GM19463 (cell line): ENCODE measurements around the gene RPS19BP1.
"Not testable (repeated sequence)": the region's sequence is repeated elsewhere in the genome, so short reads cannot be mapped to it uniquely, and the experiment has no call there.

Experiments used
- ATAC-seq: cut with Tn5 transposase; IDR thresholded peaks from one replicate; pipeline ENCODE4 v1.9.1; 2021; ENCODE audit warnings: mild to moderate bottlenecking, moderate library complexity; ENCODE audit not compliant: unreplicated experiment

The RPS19BP1 gene

GRCh38 chr22:39514373-39514973, 18.1 kb downstream of the RPS19BP1 start:
- no peak for ATAC-seq

DNA sequence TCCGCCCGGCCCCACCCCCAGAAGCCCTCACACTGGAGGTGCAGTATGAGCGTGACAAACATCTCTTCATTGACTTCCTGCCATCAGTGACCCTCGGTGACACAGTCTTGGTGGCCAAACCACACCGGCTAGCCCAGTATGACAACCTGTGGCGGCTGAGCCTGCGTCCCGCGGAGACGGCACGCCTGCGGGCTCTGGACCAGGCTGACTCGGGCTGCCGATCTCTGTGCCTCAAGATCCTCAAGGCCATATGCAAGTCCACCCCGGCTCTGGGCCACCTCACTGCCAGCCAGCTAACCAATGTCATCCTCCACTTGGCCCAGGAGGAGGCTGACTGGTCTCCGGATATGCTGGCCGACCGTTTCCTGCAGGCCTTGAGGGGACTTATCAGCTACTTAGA, 18.8 kb downstream of the RPS19BP1 start:
- ATAC-seq: no peak

DNA sequence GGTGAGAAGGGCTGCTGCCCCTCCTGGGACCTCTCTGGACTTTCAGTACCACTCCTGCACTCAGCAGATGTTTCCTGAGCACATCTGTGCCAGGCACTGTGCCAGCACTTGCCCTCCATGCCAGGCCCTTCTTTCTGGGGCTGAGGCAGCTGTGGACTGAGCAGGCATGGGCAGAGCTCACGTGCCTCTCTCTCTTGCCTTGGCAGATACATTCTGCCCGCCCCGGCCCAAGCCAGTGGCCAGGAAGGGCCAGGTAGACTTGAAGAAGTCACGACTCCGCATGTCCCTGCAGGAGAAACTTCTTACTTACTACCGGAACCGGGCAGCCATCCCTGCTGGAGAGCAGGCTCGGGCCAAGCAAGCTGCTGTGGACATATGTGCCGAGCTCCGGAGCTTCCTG, 20.5 kb downstream of the RPS19BP1 start:
- ATAC-seq: no peak

DNA sequence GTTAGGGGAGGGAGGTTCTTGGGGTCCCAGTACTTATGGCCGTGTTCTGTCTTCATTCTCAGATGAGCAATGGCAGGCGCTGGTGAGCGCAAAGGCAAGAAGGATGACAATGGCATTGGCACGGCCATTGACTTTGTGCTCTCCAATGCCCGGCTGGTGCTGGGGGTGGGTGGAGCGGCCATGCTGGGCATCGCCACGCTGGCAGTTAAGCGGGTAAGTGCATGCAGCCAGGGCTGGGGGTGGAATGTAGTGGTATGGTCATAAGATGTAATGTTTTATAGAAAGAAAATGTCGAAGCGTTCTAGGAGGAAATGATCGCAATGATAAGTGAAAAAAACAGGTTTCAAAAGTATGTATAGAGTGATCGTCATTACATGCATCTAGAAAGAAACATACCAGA, 21.3 kb downstream of the RPS19BP1 start:
- ATAC-seq: no peak

GRCh38 chr22:39510529-39511149, 21.9 kb downstream of the RPS19BP1 start:
- no peak for ATAC-seq

DNA sequence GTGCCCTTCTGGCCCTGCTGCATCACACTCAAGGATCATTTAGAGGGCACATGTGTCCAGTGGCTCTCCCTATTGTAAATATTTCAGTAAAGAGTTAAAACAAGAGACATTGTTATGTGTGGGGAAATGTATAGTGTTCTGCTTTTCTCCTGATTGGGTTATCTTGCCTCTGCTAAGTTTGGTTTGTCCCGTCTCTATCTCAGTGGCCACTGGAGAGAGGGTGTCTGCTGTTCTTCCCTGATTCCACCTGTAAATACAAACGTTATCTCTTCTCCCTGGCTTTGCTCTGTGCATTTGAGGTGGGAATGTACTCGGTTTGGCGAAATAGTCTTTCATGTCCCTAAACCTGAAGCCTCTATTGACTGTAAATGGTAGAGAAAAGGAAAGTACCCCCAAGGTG, 24.2 kb downstream of the RPS19BP1 start:
- no peak for ATAC-seq

DNA sequence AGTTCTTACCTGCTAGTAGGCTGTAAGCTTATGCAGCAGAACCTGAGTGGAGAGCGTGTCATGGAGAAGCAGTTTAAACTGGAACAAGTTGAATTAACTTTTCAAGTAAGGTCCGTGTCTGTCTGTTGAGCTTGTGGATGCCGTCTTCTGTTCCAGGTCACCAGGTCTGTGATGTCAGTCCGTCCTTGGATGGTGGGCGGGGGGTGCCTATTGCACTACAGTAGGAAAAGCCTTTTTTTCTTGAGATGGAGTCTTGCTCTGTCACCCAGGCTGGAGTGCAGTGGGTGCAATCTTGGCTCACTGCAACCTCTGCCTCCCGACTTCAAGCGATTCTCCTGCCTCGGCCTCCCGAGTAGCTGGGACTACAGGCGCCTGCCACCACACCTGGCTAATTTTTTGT, 25.5 kb downstream of the RPS19BP1 start:
- not testable (repeated sequence) for ATAC-seq

- no peak for ATAC-seq
Measured at GRCh38 chr22:39504071-39504470, 28.5 kb downstream of the RPS19BP1 start.

DNA sequence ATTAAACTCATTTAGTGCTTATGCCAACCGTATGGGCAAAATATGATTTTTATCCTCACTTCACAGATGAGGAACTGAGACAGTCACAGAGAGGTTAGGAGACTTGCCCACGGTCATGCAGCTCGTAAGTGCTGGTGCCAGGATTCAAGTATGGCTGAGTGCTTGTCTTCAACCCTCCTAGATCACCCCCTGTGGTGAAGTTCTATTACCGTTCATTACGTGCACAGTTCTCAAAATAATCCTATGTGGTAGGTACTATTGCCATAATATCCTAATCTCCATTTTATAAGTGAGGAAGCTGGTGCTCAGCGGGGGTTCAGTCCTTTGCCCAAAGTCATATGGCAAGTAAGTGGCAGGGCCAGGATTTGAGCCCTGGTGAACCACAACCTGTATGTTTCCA, 28.9 kb downstream of the RPS19BP1 start:
- ATAC-seq: no peak

- no peak for ATAC-seq
Measured at GRCh38 chr22:39502789-39503409, 29.6 kb downstream of the RPS19BP1 start.

DNA sequence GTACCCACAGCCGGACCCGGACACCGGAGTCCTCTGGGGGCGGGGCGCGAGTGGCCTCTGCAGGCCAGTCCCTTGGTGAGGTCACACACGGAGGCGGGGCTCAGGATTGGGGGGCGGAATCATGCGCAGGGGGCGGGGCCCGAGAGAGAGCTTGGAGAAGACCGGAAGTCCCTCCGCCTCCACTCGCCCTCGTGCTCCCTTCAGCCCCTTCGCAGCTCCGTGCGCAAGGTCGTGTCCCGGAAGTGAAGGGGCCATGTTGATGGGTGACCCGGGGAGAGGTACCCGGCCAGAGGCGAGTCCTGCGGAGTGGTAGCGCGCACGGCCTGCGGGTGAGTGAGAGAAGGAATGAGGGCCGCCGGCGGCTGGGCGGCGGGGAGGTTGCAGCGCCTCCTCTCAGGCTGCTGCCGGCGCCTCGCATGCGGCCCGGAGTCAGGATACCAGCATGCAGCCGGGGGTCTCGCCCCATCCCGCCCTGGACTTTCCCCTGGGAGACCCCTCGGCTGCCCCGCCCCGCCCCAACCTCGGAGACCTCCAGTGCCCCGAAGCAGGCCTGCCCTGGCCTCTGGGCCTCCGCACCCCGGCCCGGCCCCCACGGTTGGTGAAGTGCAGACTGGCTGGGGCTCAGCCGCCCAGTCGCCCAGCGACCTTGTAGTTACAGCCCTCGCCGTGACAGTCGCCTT, 30.3 kb downstream of the RPS19BP1 start, which contains the start of gene MIEF1:
MIEF1 (plus strand) TSS at position 182 of the 680 bp plus-strand sequence. CDS start 9,005 bp downstream, outside the sequence.
- peak; percentile 96 for ATAC-seq

DNA sequence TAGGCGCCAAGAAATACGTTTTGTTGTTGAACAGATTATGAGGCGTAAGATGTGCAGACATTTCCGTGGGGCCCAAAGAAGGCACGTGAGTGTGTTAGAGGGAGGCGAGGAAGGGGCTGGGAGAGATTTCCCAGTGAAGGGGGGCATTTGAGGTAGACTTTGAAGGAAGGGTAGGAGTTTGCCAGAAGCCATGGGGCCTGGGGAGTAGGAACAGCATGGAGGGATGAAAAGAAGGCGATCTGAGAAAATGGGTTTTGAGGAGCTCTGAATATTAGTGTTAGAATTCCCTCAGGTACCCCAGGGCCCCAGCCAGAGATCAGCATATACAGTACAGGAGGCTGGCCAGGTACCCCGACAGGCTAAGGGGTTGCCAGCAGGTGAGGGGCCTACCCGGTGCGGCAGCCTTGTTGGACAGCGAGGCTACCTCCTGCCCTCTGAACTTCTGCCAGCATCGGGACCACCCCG, 30.9 kb downstream of the RPS19BP1 start:
- ATAC-seq: no peak

DNA sequence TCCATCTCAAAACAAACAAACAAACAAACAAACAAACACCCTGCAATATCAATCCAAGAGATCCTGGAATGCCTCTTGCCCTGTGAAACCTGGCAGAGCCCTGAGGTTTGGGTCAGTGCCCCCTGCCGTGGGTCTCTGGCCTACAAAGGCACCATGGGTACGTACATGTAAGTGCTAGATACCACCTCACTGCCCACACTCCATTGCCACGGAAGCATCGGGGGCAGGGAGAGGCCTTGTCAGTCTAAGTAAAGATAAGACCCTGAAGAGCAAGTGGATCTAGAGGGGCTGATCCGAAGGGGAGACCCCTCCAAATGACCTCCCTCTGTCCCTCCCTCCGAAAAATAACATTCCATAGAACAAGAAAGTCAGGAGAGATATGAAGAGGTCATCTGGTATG, 32.4 kb downstream of the RPS19BP1 start:
- ATAC-seq: no peak

GRCh38 chr22:39498802-39499201, 33.7 kb downstream of the RPS19BP1 start:
- no peak for ATAC-seq

- no peak for ATAC-seq
Measured at GRCh38 chr22:39498368-39498767, 34.2 kb downstream of the RPS19BP1 start.

GRCh38 chr22:39497429-39497828, 35.1 kb downstream of the RPS19BP1 start:
- ATAC-seq: no peak

GRCh38 chr22:39496131-39496838, 36.3 kb downstream of the RPS19BP1 start:
- ATAC-seq: no peak

DNA sequence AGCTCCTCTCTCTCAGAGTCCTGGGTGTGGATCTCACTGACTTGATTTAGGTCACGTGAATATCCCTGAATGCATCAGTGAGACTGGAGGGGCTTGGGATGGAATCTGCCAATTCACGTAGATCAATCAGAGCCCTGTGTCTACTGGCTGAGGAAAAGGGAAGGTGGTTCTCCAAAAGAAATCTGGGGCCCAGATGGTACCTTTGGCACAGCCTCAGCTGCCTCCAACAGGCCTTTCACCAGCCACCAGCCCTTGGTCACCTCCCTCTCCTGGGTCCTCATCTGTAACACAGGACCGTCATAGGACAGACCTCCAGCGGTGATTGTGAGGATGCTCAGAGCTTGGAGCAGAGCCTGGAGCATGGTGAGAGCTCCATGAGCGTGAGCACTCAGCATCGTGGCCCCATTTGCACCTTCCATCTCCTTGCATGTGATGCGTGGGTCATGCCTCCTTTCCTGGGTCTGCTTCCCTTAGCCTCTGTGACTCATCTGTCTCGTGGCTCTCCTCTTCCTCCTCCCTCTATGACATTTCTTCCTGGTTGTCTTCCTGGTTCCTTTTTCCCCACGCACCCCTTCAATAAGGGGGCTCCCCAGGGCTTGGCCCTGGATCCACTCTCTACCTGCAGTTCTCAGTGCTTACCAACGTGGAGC, 38.0 kb downstream of the RPS19BP1 start:
- no peak for ATAC-seq

DNA sequence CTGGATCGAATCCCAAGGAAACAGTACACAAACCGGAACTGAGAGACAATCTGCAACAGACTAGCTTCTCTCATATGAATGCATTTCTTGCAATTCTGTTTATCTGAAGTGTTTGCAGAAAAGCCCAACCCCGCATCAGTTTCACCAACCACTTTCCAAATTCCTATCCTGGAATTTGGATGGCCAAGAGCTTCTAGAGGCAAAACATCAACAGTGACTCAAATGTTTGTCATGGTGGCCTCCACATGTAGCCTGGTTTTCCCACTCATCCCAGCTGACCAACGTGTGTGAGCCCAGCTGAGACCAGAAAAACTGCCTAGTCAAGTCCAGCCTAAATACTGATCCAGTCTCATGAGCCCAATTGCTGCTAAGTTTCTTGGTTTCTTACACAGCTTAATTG, 38.8 kb downstream of the RPS19BP1 start:
- no peak for ATAC-seq

- no peak for ATAC-seq
Measured at GRCh38 chr22:39492186-39492585, 40.4 kb downstream of the RPS19BP1 start.

GRCh38 chr22:39491696-39492095, 40.9 kb downstream of the RPS19BP1 start:
- ATAC-seq: no peak
